ENCODE results near the gene TRIM58.

TRIM58 gene

DNA sequence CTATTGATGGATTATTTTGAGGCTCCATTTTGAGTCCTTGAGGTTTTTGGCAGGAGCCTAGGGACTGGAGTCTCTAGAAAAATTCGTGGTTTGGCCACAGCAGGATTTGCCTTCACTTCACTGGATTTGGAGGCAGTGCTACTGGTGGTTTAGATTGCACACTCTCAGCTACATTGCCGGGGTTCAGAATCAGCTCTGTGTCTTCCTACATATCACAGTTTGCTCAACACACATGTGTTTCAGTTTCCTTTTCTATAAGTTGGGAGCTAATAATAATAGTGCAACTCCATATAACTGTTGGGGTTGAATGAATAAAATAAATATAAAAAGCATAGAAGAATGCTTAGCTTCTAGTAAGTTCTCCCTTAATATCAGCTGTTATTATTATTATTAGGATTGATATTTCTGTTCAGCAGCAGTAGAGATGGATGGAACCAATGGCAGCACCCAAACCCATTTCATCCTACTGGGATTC lies 38.2 kb downstream of the TRIM58 start, which contains the start of gene OR2W3:
OR2W3 (plus strand) TSS at position 425 of the 475 bp plus-strand sequence; CDS start at position 425, 0 bp downstream.
- no peak for DNase-seq

DNA sequence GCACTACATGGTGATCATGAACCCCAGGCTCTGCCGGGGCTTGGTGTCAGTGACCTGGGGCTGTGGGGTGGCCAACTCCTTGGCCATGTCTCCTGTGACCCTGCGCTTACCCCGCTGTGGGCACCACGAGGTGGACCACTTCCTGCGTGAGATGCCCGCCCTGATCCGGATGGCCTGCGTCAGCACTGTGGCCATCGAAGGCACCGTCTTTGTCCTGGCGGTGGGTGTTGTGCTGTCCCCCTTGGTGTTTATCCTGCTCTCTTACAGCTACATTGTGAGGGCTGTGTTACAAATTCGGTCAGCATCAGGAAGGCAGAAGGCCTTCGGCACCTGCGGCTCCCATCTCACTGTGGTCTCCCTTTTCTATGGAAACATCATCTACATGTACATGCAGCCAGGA lies 39.0 kb downstream of the TRIM58 start:
- no peak for DNase-seq

DNA sequence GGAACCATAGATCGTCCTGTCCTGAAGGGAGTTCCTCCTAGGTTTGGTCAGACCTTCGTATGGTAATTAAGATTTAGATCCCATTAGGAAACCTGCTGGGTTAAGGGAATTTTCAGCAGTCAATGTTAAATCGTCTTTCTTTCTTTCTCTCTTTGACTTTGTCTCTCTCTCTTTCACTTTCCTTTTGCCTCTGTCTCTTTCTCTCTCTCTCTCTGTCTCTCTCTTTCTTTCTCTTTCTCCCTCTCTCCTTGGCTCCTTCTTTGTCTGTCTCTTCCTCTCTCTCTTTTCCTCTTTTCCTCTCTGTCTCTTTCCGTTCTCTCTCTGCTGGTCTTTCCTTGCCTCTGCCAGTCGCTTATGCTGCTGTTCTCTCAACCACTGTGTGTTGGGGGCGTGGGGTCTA lies 47.1 kb downstream of the TRIM58 start:
- no peak for DNase-seq

DNA sequence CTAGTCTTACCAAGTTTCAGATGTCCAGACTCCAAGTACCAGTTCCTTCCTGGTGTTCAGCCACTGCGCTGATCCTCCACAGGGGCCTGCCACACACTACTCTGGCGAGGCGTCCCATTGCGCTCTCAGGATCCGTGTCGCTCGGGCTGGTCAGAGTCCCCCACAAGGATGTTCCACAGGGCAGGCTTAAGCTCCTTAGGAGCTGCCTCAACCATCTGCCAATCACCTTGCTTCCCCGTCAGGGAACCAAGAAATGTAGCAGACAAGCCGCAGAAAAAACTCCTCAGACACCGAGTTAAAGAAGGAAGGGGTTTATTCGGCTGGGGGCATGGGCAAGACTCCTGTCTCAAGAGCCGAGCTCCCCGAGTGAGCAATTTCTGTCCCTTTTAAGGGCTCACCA lies 48.2 kb downstream of the TRIM58 start:
- DNase-seq = no peak

DNA sequence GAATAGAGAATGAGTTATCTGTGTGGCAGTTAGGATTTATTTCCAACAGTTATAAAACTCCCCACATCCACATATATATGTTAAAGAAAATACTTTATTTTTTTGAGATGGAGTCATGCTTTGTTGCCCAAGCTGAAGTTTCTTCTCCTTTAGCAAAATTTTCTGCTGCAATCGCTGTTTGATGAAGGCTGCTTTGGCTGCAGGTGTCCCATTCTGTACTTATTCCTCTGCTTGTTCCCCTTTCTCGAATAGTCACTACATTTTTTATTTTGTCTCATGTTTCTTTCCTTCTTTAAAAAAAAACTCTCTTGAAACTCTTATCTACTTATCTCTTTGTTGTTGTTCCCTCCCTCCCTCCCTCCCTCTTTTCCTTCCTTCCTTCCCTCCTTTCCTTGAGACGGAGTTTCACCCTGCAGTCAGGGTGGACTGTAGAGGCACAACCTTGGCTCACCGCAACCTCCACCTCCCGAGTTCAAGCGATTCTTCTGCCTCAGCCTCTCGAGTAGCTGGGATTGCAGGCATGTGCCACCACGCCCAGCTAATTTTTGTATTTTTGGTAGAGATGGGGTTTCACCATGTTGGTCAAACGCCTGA lies 49.0 kb downstream of the TRIM58 start:
- no peak for DNase-seq

DNA sequence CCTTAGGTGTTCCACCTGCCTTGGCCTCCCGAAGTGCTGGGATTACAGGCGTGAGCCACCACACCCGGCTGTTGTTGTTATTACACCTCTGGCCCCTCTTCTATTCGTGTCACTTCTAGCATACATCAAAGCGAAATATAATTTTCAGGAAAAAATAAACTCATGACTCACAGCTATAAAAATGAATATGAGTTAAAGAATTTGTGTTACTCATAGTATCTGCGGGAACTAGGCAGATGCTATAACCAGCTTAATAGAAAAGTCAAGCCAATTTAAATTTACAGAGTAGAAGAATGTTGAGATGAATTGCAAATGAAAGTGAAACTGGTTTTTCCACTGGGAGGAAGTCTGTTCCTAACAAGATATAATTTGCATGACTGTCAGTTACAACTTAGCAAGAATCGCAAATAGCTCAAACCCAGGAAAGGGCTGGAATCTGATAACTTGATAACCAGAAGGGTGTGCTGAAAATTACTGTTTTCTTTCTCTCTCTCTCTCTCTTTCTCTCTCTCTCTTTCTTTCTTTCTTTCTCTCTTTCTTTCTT lies 49.6 kb downstream of the TRIM58 start:
- no peak for DNase-seq

DNA sequence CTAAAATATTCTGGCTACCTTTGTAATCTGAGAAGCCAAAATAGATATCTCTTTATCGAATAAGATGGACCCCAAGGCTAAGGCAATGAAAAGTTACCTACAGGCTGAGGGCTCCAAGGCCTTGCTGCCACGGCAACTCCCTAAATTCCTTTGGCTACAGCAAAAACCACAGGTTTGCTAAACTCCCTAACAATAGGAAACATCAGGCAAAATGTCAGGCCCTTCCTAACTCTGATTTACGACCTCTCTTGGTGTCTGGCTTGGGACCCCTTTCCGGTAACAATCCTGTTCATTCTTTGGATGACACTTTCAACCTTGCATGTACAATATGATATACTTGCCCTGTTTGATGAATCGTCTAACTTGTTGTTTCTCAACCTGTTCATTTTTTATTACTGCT lies 51.8 kb downstream of the TRIM58 start:
- DNase-seq = no peak

DNA sequence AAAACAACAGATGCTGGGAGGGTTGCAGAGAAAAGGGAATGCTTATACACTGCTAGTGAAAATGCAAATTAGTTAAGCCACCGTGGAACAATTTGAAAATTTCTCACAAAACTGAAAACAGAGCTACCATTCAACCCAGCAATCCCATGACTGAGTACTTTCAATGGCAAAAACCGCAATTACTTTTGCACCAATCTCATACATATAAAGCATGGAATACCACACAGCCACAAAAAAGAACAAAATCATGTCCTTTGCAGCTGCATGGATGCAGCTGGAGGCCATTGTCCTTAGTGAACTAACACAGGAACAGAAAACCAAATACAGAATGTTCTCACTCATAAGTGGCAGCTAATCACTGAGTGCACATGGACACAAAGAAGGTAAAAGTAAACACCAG lies 56.8 kb downstream of the TRIM58 start:
- no peak for DNase-seq

DNA sequence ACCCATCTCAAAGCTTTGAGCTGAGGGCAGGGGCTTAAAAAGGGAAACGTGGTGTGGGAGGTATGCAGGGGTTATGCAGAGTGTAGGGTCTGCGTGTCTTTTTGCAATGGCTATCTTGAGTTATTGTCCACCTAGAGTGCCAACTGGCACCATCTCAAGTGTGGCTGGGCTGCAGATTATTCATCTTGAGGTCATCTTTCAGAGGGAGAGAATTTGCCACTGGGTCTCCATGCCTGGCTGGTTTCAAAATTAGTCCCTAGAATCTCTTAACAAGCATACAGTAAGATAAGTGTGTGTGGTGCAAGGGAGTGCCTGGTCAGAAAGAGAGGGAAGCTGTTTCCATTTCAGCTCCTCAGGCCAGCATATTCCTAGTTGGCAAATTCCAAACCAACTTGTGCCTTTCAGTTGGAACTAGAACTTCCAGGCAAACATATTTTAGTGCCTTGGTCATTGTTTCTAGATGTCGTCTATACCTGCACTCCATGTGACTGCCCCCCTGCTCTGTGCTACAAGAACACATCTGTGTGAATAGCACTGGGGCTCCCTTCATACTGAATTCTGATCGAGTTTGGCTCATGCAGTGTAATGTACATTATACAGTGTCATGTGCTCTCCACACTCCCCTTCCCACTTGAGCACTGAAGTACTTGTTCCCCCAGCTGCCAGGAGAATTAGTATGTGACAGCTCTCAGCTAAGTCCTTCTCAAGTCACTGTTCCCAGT lies 58.1 kb downstream of the TRIM58 start:
- DNase-seq = no peak

DNA sequence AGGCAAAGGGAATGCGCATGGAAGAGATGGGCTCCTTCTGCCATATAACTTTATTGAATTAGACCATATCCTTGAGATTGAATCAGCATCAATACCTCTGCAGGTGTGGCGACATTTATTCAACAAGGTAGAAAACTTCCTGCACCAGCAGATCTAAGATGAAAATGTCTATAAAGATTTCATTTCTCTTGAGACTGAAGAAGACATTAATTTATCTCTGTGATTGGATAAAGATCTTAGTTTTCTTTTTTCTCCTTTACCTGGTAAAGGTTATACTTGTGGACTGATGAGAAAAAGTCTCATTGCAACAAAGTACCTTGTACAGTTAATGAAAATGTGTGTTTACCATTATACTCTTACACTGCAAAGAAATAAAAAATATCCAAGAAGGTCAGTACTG lies 63.0 kb downstream of the TRIM58 start, which contains the start of gene OR2T8:
OR2T8 (plus strand) TSS at position 301 of the 400 bp plus-strand sequence. CDS start 766 bp downstream, outside the sequence.
- no peak for DNase-seq

DNA sequence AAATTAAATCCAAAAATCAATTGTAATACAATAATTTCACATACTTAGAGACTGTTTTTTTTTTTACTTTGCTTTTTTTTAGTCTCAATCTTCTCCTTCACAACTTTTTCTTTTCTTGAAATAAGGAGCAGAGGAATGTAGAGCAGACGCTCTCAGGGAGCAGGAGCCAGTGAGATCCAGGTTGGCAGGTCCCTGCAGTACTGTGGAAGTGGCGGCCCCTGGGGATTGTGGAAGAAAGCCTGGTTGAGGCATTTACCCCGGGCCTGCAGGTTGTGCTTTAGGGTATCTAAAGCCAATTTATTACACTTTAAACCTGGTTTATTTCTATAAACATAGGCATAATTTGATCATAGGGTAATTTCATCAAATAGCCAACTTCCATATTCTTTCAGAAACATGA lies 67.0 kb downstream of the TRIM58 start:
- no peak for DNase-seq

DNA sequence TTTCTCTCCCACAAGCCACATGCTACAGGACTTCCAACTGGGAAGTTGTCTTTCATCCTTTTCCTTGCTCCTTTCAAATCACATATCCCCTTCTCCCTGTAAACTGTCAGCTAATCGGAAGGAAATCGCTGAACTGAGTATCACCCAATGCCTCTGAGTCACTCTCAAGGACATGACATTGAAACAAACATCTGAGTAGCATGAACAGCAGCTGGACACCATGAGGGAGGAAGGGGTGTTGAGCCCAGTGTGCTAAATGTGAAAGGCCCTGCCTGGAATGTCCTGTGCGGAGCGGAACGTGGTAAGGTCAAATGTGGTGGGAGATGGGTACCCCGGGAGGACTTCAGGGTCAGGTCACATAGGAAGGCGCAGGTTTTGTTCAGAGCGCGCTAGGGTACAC lies 67.9 kb downstream of the TRIM58 start, which contains the start of gene OR2AJ1:
OR2AJ1 (plus strand) TSS at position 22 of the 400 bp plus-strand sequence. CDS start 8,880 bp downstream, outside the sequence.
- DNase-seq = no peak

Data from left hindlimb (tissue), 1 donor.